IMR-90 (cell line): ENCODE data around the gene MPV17L. TPM values are rescaled to one million over a fixed set of nuclear protein-coding genes. Genes with fewer than 3 reads are reported as not detected.

Source experiments
- ATAC-seq: fragments of 200-7000 bp; cut with Tn5 transposase; 2 replicates; pipeline ENCODE4 v1.9.1; 2020; ENCODE audit warnings: low read depth, mild to moderate bottlenecking, moderate library complexity
- BruUV-seq: library from RNA; stranded (reverse); fragments of 400-500 nt; replicated peaks from 2 replicates; lab custom pipeline; 2021; lab: Mats Ljungman, UMichigan
- CTCF ChIA-PET: fragments of 300-600 bp; formaldehyde crosslinking; extraction: SDS; loops from one replicate; lab custom pipeline; 2021; ENCODE audit warnings: antibody characterized with exemption; lab: Yijun Ruan, JAX
- POLR2A ChIA-PET: fragments of 300-600 bp; sonication (Branson Sonifier 250); formaldehyde crosslinking; loops from one replicate; lab custom pipeline; 2022; ENCODE audit warnings: antibody characterized with exemption; ENCODE audit not compliant: unreplicated experiment; lab: Charles Lee
- DNase-seq: peaks from one replicate; pipeline ENCODE4 v3.0.0; 2013
- H2AFZ ChIP-seq: replicated peaks from 2 replicates; pipeline ENCODE3; 2013; ENCODE audit warnings: low read length, mild to moderate bottlenecking; ENCODE audit not compliant: poor library complexity
- H2AK5ac ChIP-seq: 2 replicates; pipeline ENCODE4 v1.6.1; 2013; ENCODE audit warnings: low read depth, low read length, inconsistent platforms
- H2AK9ac ChIP-seq: replicated peaks from 2 replicates; pipeline ENCODE3; 2013; ENCODE audit warnings: mild to moderate bottlenecking, low read depth, low read length, moderate library complexity; ENCODE audit not compliant: poor library complexity
- H2BK120ac ChIP-seq: 2 replicates; pipeline ENCODE4 v1.6.1; 2013; ENCODE audit warnings: low read depth, low read length, inconsistent platforms
- H2BK15ac ChIP-seq: 3 replicates; pipeline ENCODE4 v1.6.1; 2013; ENCODE audit warnings: low read depth, low read length, inconsistent platforms
- H2BK20ac ChIP-seq: 2 replicates; pipeline ENCODE4 v1.6.1; 2013; ENCODE audit warnings: low read depth, mild to moderate bottlenecking, inconsistent platforms, low read length, moderate library complexity
- H2BK5ac ChIP-seq: 2 replicates; pipeline ENCODE4 v1.6.1; 2013; ENCODE audit warnings: mild to moderate bottlenecking, low read depth, low read length, inconsistent platforms; ENCODE audit not compliant: poor library complexity, severe bottlenecking
- H3K14ac ChIP-seq: replicated peaks from 2 replicates; pipeline ENCODE4 v1.6.1; 2013; ENCODE audit warnings: low read depth, low read length, inconsistent platforms
- H3K18ac ChIP-seq: 2 replicates; pipeline ENCODE4 v1.6.1; 2013; ENCODE audit warnings: low read depth, low read length, control low read depth
- H3K23ac ChIP-seq: 2 replicates; pipeline ENCODE4 v1.6.1; 2013; ENCODE audit warnings: low read depth, low read length, inconsistent platforms
- H3K27ac ChIP-seq: 2 replicates; pipeline ENCODE4 v1.5.1; 2013; ENCODE audit warnings: mild to moderate bottlenecking, control low read depth, low read length; ENCODE audit not compliant: insufficient read depth
- H3K27me3 ChIP-seq: 2 replicates; pipeline ENCODE4 v1.6.1; 2013; ENCODE audit warnings: low read length; ENCODE audit not compliant: control insufficient read depth, insufficient read depth
- H3K36me3 ChIP-seq: 2 replicates; pipeline ENCODE4 v1.6.1; 2013; ENCODE audit warnings: low read length, mixed read lengths; ENCODE audit not compliant: control insufficient read depth, insufficient read depth
- H3K4ac ChIP-seq: 2 replicates; pipeline ENCODE4 v1.6.1; 2013; ENCODE audit warnings: low read depth, low read length, inconsistent platforms
- H3K4me1 ChIP-seq: 2 replicates; pipeline ENCODE4 v1.6.1; 2013; ENCODE audit warnings: low read length, mixed read lengths; ENCODE audit not compliant: control insufficient read depth, insufficient read depth
- H3K4me2 ChIP-seq: 2 replicates; pipeline ENCODE4 v1.6.1; 2013; ENCODE audit warnings: low read depth, mild to moderate bottlenecking, control low read depth, low read length, moderate library complexity
- H3K4me3 ChIP-seq: 2 replicates; pipeline ENCODE4 v1.5.1; 2013; ENCODE audit warnings: low read depth, mild to moderate bottlenecking, control low read depth, low read length, moderate library complexity; ENCODE audit not compliant: insufficient read depth
- H3K56ac ChIP-seq: 2 replicates; pipeline ENCODE4 v1.6.1; 2013; ENCODE audit warnings: low read length, inconsistent platforms; ENCODE audit not compliant: insufficient read depth; ENCODE audit errors: extremely low read depth
- H3K79me1 ChIP-seq, 2 experiments: 2 replicates each; pipeline ENCODE4 v1.6.1; 2013; ENCODE audit warnings: low read length in 2 of 2, inconsistent platforms in 1 of 2, low read depth in 1 of 2
- H3K9ac ChIP-seq: 2 replicates; pipeline ENCODE4 v1.6.1; 2013; ENCODE audit warnings: low read depth, low read length, control low read depth
- H3K9me1 ChIP-seq: 2 replicates; pipeline ENCODE4 v1.6.1; 2013; ENCODE audit warnings: low read length, inconsistent platforms; ENCODE audit not compliant: insufficient read depth
- H3K9me3 ChIP-seq: 2 replicates; pipeline ENCODE4 v1.6.1; 2013; ENCODE audit warnings: low read length; ENCODE audit not compliant: control insufficient read depth, insufficient read depth
- H4K20me1 ChIP-seq: 2 replicates; pipeline ENCODE4 v1.6.1; 2013; ENCODE audit warnings: low read length, inconsistent platforms; ENCODE audit not compliant: insufficient read depth
- H4K5ac ChIP-seq: 2 replicates; pipeline ENCODE4 v1.6.1; 2013; ENCODE audit warnings: mild to moderate bottlenecking, low read depth, low read length, control low read depth
- H4K8ac ChIP-seq, 2 experiments: 2 replicates each; pipeline ENCODE4 v1.6.1; 2013; ENCODE audit warnings: low read depth in 2 of 2, low read length in 2 of 2, control low read depth in 1 of 2, inconsistent platforms in 1 of 2
- H4K91ac ChIP-seq: 2 replicates; pipeline ENCODE4 v1.6.1; 2013; ENCODE audit warnings: low read depth, low read length, inconsistent platforms; ENCODE audit not compliant: insufficient read depth
- BHLHE40 ChIP-seq: fragments of 150-350 bp; IDR thresholded peaks from 2 replicates; pipeline ENCODE4 v1.6.1; 2016; ENCODE audit warnings: mild to moderate bottlenecking, low read depth, low read length
- MAFK ChIP-seq: IDR thresholded peaks from 2 replicates; pipeline ENCODE4 v1.6.1; 2012; ENCODE audit warnings: low read depth, low read length, improper control_type of control experiment
- RAD21 ChIP-seq: IDR thresholded peaks from 2 replicates; pipeline ENCODE4 v1.6.1; 2012; ENCODE audit warnings: low read length, improper control_type of control experiment
- SMC3 ChIP-seq: fragments of 150-350 bp; IDR thresholded peaks from 2 replicates; pipeline ENCODE4 v1.6.1; 2016; ENCODE audit warnings: low read depth, mild to moderate bottlenecking, antibody characterized with exemption, low read length, moderate library complexity
- WGBS, 2 experiments: methylation state at CpG; one replicate each; pipeline versions ENCODE4 v1.1.5 to v1.1.7; 2013; ENCODE audit warnings: missing lambda C conversion rate in 2 of 2; ENCODE audit not compliant: insufficient read length in 1 of 2; ENCODE audit errors: extremely low coverage in 2 of 2; 5-methylcytosine and 5-hydroxymethylcytosine counted together
- dilution Hi-C: fragments of 300-500 bp; cut with HindIII; formaldehyde crosslinking; loops from one replicate; pipeline ENCODE4 v1.14.3; 2018; ENCODE audit warnings: low sequenced_read_pairs; ENCODE audit not compliant: unreplicated experiment
- in situ Hi-C: fragments of 300-500 bp; cut with MboI; formaldehyde crosslinking; loops from 3 replicates; pipeline ENCODE4 v1.14.3; 2019; ENCODE audit warnings: low sequenced_read_pairs, inconsistent platforms, mixed read lengths
- intact Hi-C: fragments of 100-400 bp; cut with micrococcal nuclease; formaldehyde crosslinking; loops from 2 replicates; pipeline ENCODE4 v1.10.0; 2022
- polyA plus RNA-seq, 3 experiments: library from polyadenylated mRNA; depleted of rRNA; stranded (reverse); fragments of >200 nt; gene quantifications; 2 replicates each; pipeline ENCODE4 v1.2.3, GENCODE V29; 2012; ENCODE audit warnings: low replicate concordance in 1 of 3
- total RNA-seq: library from RNA; depleted of rRNA; stranded (reverse); fragments of >200 nt; gene quantifications from 2 replicates; pipeline ENCODE4 v1.2.3, GENCODE V29; 2012

MPV17L gene
- total and polyA plus RNA-seq, 2 of the 4 experiments (the other 2 are of a cell fraction), result 0.03 TPM; not detected in 1

DNA sequence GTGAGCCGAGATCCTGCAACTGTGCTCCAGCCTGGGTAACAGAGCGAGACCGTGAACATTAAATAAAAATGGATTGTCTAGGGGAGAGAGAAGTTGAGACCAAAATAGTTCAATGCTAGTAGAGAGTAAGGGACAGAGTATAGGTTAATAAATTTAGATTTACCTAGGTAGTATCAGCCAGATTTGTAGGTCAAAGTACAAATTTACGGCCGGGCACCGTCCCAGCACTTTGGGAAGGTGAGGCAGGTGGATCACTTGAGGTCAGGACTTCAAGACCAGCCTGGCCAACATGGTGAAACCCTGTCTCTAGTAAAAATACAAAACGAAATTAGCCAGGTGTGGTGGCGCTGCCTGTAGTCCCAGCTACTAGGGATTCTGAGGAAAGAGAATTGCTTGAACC, 26.7 kb downstream of the MPV17L start:
- Histone ChIP-seq H3K18ac (no peak overlapping the region), H2AK5ac (no peak overlapping the region), H2AK9ac (no peak overlapping the region), H4K5ac (no peak overlapping the region), H3K4ac (no peak overlapping the region), H3K56ac (no peak overlapping the region), H3K27me3 (no peaks in the 10 kb centered on the region; the same call in 1 of the 2 replicates), H3K9ac (no peak overlapping the region), H2BK15ac (no peak overlapping the region), H4K91ac (no peak overlapping the region), H3K4me3 (no peak overlapping the region), H2AFZ (no peak overlapping the region), H2BK20ac (no peak overlapping the region), H3K14ac (no peak overlapping the region), H3K4me2 (no peak overlapping the region), H3K79me1 (no peaks in the 10 kb centered on the region), H2BK5ac (no peak overlapping the region), H3K36me3 (no peaks in the 10 kb centered on the region), H2BK120ac (no peak overlapping the region), H3K27ac (no peak overlapping the region), H3K4me1 (no peaks in the 10 kb centered on the region), H4K8ac (no peak overlapping the region), H3K9me3 (no peaks in the 10 kb centered on the region), H4K20me1 (no peaks in the 10 kb centered on the region), H3K9me1 (no peaks in the 10 kb centered on the region), H3K23ac (no peak overlapping the region)
- WGBS, 2 experiments, result 100% methylated on average over 3 of the region's 8 CpGs; no CpG with 5 or more reads in 1 of the 2 experiments
- no peak for ATAC-seq
- TF ChIP-seq SMC3, result no peak
- no peak for TF ChIP-seq MAFK
- TF ChIP-seq BHLHE40, result no peak
- no peak for TF ChIP-seq RAD21
- no TSS peak for BruUV-seq
- dilution Hi-C loops (no loop called here), in situ Hi-C loops (loop anchor here (10.0 kb wide), 1 partner anchor 133 kb away; no protein-coding TSS in a partner anchor), intact Hi-C loops (loop anchor here (10.0 kb wide), 1 partner anchor 283 kb away; no protein-coding TSS in a partner anchor)
- DNase-seq, result no peak
- POLR2A ChIA-PET, result no interaction called here
- CTCF ChIA-PET, result no interaction called here
